GM23338 (cell line): ENCODE data around the gene ZNF665.

Experiments used
- EZH2 ChIP-seq: fragments of 200-600 bp; sonication (generic); IDR thresholded peaks from one replicate; pipeline ENCODE4 v1.8.0; 2017; ENCODE audit warnings: antibody characterized with exemption, mild to moderate bottlenecking, low read depth; ENCODE audit not compliant: unreplicated experiment
- EZH2phosphoT487 ChIP-seq: fragments of 200-600 bp; sonication (generic); IDR thresholded peaks from one replicate; pipeline ENCODE4 v1.8.1; 2018; ENCODE audit warnings: antibody characterized with exemption; ENCODE audit not compliant: unreplicated experiment
- POLR2AphosphoS5 ChIP-seq: IDR thresholded peaks from 2 replicates; pipeline ENCODE4 v1.6.1; 2016; ENCODE audit warnings: antibody characterized with exemption, low read depth
- STAT1 ChIP-seq: IDR thresholded peaks from one replicate; pipeline ENCODE4 v1.6.1; 2016; ENCODE audit warnings: antibody characterized with exemption; ENCODE audit not compliant: unreplicated experiment
- ZNF114 ChIP-seq: fragments of 250-450 bp; sonication (Bioruptor Pico); IDR thresholded peaks from 2 replicates; pipeline ENCODE4 v1.5.0; 2020; ENCODE audit warnings: mild to moderate bottlenecking, moderate library complexity
- TF ChIP-seq, protein P1 (sequence below), 2 experiments: fragments of 200-600 bp in 1 of 2; sonication (generic) in 1 of 2; conservative IDR thresholded peaks; 2 replicates each; pipeline versions ENCODE4 v1.5.1 to v1.6.1; 2016 to 2017; ENCODE audit warnings: antibody characterized with exemption in 2 of 2, low read depth in 2 of 2, mild to moderate bottlenecking in 2 of 2, moderate library complexity in 1 of 2
- TF ChIP-seq, protein P2 (sequence below): IDR thresholded peaks from one replicate; pipeline ENCODE4 v1.6.1; 2018; ENCODE audit warnings: antibody characterized with exemption; ENCODE audit not compliant: unreplicated experiment

DNA sequence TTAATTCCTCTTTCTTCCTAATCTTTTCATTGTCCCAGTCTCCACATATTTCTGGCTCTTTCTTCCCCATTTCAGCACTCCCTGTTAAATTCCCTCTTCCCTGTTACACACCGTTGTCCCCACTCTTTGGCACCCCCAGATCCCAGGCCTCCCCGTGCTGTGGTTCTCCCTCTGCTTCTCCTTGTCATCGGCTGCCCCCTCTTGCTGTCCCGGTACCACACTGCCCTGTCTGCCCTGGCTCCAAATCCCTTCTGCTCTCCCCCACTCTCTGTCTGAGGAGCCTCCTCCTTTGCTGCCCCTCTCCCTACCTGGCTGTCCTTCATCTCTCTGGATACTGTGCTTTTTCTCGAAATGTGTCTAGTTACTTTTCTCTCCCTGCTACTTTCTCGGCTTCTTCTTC, 61.4 kb downstream of the ZNF665 start:
- TF ChIP-seq, protein P1, sequence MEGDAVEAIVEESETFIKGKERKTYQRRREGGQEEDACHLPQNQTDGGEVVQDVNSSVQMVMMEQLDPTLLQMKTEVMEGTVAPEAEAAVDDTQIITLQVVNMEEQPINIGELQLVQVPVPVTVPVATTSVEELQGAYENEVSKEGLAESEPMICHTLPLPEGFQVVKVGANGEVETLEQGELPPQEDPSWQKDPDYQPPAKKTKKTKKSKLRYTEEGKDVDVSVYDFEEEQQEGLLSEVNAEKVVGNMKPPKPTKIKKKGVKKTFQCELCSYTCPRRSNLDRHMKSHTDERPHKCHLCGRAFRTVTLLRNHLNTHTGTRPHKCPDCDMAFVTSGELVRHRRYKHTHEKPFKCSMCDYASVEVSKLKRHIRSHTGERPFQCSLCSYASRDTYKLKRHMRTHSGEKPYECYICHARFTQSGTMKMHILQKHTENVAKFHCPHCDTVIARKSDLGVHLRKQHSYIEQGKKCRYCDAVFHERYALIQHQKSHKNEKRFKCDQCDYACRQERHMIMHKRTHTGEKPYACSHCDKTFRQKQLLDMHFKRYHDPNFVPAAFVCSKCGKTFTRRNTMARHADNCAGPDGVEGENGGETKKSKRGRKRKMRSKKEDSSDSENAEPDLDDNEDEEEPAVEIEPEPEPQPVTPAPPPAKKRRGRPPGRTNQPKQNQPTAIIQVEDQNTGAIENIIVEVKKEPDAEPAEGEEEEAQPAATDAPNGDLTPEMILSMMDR (conservative IDR thresholded peaks at IDR 0.05; ENCODE audit: low read depth in 2 of 2): no peak; a peak in 1 of 4 replicates
- TF ChIP-seq POLR2AphosphoS5 (no peak), EZH2 (no peak), EZH2phosphoT487 (no peak), ZNF114 (CRISPR knock-in tag) (no peak), STAT1 (no peak)
- TF ChIP-seq, protein P2, sequence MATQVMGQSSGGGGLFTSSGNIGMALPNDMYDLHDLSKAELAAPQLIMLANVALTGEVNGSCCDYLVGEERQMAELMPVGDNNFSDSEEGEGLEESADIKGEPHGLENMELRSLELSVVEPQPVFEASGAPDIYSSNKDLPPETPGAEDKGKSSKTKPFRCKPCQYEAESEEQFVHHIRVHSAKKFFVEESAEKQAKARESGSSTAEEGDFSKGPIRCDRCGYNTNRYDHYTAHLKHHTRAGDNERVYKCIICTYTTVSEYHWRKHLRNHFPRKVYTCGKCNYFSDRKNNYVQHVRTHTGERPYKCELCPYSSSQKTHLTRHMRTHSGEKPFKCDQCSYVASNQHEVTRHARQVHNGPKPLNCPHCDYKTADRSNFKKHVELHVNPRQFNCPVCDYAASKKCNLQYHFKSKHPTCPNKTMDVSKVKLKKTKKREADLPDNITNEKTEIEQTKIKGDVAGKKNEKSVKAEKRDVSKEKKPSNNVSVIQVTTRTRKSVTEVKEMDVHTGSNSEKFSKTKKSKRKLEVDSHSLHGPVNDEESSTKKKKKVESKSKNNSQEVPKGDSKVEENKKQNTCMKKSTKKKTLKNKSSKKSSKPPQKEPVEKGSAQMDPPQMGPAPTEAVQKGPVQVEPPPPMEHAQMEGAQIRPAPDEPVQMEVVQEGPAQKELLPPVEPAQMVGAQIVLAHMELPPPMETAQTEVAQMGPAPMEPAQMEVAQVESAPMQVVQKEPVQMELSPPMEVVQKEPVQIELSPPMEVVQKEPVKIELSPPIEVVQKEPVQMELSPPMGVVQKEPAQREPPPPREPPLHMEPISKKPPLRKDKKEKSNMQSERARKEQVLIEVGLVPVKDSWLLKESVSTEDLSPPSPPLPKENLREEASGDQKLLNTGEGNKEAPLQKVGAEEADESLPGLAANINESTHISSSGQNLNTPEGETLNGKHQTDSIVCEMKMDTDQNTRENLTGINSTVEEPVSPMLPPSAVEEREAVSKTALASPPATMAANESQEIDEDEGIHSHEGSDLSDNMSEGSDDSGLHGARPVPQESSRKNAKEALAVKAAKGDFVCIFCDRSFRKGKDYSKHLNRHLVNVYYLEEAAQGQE: no peak
